NCI-H2081 treated with DMSO at 0.1 percent for 48 hours (cell line): ENCODE measurements around the gene FOXJ1.

Source experiments
- DNase-seq: peaks from one replicate; lab custom pipeline; 2025; lab: John Stamatoyannopoulos, UW

FOXJ1 gene

GRCh38 chr17:76140661-76141211 is 309 bp downstream of the FOXJ1 start:
- DNase-seq, result no peak

DNA sequence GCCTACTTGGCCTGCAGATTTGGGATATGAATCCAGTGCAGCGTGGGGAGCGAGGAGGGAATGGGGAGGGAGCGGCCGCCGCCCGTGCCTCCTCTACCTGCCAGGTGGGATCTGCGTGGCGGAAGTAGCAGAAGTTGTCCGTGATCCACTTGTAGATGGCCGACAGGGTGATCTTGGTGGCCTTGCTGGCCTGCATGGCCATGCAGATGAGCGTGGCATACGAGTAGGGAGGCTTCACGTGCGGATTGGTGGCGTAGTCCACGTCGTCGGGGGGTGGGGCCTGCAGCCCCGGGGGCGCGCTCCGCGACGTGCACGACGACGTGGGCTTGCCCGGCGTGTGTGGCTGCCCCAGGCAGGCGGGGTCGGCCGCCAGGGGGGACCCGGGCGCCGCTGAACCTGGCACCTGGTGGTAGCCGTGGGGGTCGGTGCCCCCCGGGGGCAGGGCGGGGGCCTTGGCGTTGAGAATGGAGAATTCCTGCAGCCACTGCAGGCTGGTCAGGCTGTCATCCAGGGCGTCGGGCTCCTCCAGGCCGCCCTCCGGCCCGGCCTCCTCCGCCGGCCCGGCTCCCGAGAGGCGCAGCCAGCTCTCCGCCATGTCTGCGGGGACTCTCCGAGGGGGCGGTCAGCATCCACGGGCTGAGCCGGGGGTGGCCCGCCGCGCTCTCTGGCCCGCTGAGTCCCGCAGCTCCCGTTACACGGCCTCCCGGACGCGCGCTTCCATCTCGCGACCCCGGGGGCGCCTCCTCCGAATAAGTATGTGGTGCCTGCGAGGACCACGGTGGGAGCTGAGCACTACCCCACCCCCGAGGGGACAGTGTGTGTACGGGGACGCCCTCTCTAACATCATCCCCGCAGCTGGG is 1.0 kb downstream of the FOXJ1 start:
- no peak for DNase-seq

DNA sequence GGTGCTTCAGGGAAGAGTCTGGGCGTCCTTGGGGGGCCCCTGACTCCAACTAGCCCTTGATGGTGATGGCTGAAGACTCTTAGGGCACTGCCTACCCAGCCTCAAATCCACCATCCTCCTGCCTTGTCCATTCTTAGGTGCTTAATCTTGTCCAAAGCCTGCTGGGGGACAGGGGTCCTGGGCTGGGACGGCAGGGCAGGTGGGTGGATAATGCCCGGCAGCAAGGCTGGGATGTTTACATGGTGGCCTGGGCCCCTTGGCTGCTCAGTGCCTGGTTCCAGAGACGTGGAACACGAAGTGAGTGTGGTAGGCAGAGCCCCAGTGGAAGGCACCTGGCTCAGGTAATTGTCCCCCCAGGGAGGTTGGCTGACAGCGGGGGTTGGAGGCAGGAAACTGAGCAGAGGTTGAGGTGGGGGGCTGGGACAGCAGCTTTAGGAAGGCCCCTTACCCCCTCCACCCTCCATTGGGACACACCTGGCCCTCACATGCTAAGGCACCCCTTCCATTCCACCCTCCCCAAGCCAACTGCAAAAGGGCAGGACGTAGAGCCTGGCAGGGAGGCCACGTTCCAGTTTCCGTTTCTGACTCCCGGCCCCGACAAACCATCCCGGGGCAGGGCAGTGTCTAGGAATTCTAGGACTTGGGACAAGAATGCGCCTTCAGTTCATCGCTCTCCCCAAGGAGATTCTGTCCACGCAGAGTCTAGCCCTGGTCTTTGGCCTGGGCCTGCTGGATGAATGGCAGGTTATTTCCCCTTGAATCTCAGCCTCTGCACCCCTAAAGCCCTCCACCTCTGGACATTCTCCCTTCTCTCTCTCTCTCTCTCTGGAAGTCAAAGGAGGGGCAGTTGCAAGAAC is 1.9 kb downstream of the FOXJ1 start:
- DNase-seq, result no peak

DNA sequence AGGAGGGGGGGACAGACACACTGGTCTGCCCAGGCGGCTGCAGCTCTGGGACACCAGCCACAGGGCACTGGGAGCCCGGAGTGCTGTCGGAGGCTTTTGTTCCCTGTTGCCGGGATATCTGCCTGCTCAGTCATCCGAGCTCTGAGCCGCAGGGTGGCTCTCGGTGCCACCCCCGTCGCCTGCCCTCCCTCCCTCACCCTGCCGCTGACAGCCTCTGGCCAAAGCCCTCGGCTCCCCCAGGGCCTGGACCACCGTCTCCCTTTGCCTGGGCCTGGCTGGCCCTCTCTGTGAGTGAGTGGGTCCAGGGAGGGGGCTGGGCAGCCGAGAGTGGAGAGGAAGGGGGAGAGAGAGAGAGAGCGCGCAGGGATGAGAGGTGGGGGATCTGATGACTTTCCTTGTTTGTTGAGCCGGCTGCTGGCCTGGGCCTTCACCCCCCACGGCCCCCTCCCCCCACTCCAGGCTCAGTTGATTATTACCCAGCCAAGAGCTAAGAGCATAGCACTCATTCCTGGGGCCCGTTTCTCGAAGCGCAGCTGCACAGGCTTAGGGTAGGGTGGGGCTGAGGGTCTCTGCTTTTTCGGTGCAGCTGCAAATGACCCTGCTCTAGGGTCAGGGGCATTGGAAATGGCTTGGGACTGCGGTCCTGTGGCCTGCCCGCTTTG is 2.7 kb downstream of the FOXJ1 start:
- DNase-seq, result peak; percentile 48

- no peak for DNase-seq
Observed at GRCh38 chr17:76137351-76138233, 3.5 kb downstream of the FOXJ1 start.

- no peak for DNase-seq
Observed at GRCh38 chr17:76137001-76137350, 4.1 kb downstream of the FOXJ1 start.

DNA sequence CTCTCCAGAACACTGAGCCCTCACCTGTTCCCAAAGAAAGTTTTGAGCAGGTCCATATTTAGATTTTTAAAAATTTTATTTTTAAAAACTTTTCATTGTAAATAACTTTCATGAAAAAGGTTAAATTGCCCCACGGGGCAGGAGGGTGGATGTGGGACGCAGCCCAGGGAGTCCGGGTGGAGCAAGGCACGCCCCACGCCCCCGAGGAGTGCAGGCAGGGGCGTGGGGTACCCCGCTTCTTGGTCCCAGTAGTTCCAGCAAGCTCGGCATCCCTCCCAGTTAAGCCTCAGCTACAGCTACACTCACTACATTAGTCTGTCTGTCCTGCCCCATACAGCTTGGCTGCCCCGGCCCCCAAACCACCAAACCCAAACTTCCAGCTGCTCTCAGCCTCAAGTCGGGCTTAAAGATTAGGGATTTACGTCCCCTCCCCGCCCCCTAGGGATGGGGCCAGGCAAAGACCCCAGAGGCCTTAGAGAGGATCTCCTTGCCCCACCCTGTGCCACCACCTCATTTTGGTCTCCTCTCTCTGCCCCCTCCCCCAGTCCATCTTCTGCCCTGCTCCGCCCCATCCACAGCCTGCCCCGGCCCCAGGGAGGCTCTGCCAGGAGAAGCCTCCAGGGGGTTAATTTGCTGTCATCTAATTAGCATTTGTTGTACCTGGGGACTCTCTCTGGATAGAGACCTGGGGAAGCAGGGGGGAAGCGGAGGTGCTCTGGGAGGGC is 4.6 kb downstream of the FOXJ1 start:
- no peak for DNase-seq

- DNase-seq, result no peak
Observed at GRCh38 chr17:76135810-76136188, 5.2 kb downstream of the FOXJ1 start.

DNA sequence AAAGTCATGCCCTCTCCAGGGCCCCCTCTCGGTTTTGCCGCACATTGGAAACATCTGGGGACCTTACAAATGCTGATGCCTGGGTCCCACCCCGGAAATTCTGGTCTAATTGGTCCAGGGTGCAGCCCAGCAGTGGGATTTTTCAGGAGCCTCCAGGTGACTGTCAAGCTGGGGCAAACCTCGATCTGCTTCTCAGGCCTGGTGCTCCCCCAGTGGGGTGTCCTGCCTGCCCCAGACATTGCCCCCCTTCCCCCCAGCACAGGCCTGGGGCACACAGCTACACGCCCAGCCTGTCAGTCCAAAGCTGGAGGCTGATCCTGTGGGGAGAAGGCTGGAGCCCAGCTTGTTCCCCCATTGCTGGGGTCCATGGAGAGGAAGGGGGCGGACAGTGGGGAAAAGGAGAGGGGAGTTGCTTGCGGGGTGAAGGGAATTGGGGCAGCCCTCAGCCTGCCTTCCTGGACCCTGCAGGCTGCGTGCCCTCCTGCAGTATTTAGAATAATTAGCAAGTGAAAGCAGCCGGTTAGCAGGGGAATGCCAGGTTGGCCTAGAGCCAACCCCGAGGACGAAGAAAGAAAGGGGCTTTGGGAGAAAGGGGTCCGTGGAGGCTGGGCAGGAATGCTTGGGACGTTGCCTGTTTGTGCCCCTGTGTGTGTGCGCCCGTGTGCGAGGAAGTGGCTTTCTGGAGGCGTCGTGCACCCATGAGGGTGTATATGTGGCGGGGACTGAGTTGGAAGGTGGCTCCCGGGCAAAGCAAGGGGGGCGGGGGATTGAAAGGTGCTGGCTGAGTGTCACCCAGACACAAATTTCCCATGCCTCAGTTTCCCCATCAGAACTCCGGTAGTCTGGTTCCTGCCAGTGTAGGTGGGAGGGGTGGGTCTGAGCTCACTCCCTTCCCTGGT is 5.9 kb downstream of the FOXJ1 start:
- DNase-seq, result no peak

GRCh38 chr17:76132574-76133338 is 8.3 kb downstream of the FOXJ1 start:
- DNase-seq, result peak; percentile 75

GRCh38 chr17:76131692-76132573 is 9.1 kb downstream of the FOXJ1 start:
- no peak for DNase-seq

DNA sequence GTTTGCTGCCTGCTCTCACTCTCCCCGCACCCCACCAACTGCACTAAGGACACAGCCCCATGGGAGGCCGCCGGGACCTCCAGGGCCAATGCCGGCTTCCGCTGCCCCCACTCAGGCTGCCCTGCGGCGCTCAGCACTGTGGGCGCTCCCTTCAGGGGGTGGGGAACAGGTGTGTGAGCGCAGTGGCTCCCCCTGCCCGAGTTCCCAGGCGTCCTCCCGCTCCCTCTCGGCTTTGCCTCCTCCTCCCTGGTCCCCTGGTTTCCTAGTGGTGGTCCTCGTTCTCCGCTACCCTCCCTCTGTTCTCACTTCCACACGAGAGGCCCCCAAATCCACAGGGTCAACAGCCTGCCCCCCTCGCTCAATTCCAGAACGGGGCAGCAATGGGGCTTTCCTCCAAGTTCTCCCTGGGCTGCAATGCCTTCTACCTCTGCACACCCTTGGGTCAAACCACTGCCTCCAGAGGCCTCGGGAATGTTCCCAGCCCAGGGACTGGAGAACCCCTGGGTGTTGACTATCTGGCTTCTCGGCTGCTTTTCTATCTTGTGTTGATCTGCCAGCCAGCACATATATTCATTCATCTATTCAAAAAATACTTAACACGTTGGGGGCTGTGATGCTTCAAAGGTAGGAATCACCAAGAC is 9.9 kb downstream of the FOXJ1 start:
- DNase-seq, result no peak

- DNase-seq, result no peak
Observed at GRCh38 chr17:76130473-76130872, 10.6 kb downstream of the FOXJ1 start.

- DNase-seq, result no peak
Observed at GRCh38 chr17:76125922-76126321, 15.1 kb downstream of the FOXJ1 start.

GRCh38 chr17:76125391-76125675 is 15.7 kb downstream of the FOXJ1 start:
- no peak for DNase-seq

DNA sequence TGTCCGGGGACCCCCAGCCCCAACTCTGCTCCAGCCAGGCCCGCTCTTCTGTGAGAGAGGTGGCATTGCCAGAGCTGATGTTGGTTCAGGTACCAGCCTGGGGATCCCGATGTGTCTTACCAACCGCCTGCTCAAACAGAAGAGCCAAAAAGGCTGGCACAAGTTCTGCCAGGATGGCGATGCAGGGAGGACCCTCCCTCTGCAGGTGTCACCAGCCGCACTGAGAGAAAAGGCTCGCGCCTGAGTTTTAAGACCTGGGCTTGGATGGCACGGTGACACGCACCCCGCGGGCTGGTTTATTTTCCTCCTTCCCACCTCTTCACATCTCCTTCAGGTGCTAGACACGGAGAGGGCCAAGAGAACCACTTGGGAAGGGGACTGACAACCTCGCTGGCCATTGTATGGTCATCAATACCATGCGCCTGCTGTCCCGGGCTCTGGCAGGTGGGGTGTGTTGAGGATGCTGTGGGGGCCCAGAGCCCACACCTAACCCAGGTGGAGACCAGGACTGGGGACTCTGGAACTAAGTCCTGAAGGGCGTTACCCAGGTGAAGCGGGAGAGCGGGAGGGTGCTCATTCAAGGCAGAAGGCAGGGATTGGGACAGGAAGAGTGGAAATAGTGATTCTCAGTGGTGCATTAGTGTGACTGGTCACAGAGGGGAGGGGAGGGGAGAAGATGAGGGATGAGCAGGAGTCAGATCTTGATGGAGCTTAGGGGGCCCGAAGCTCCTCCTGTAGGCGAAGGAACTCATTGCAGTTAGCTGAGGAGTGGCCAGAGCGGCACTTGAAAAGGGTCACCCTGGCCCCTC is 16.3 kb downstream of the FOXJ1 start:
- no peak for DNase-seq
